GM12801 (cell line): Measurements from ENCODE around the gene TEX36.

Source experiments
- TF ChIP-seq, protein P1 (sequence below): IDR thresholded peaks from one replicate; pipeline ENCODE4 v1.5.1; 2011; ENCODE audit warnings: control low read depth; ENCODE audit not compliant: insufficient read length; ENCODE audit errors: extremely low read depth

TEX36 gene

DNA sequence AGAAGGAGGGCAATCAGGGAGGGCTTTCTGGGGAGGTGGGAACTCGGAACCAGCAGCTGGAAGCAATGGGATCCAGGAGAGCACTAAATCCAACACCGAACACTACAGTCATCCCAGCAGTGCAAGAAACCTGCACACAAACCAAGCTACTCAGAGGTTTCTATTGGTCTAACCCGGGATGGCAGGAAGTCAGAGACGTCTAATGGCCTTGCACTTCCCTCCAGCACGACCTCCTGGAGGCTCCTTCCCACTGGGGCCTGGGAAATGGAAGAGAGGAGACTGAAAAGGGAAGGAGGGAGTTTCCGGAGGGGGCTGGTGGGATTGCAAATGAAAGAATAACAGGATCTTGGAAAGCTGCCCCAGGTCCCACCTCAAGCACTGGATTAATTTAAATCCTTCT, 56.3 kb downstream of the TEX36 start:
- TF ChIP-seq, protein P1, sequence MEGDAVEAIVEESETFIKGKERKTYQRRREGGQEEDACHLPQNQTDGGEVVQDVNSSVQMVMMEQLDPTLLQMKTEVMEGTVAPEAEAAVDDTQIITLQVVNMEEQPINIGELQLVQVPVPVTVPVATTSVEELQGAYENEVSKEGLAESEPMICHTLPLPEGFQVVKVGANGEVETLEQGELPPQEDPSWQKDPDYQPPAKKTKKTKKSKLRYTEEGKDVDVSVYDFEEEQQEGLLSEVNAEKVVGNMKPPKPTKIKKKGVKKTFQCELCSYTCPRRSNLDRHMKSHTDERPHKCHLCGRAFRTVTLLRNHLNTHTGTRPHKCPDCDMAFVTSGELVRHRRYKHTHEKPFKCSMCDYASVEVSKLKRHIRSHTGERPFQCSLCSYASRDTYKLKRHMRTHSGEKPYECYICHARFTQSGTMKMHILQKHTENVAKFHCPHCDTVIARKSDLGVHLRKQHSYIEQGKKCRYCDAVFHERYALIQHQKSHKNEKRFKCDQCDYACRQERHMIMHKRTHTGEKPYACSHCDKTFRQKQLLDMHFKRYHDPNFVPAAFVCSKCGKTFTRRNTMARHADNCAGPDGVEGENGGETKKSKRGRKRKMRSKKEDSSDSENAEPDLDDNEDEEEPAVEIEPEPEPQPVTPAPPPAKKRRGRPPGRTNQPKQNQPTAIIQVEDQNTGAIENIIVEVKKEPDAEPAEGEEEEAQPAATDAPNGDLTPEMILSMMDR, result no peak

DNA sequence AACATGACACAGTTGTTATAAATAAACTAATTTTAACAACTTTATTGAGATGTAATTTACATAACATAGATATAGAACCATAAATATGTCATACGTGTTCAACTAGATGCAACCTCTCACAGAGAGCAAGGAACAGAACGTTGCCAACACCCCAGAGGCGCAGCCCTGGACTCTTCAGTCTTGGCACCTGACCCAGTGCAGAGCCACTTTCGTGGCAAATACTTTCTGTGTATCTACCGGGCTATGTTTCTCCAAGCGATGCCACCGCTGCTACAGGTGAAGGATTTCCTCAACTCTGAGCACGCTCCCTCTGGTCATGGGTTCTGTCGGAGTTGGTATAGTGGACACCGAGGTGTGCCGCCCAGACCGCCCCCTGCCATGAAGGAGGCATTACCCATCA, 57.4 kb downstream of the TEX36 start:
- TF ChIP-seq, protein P1, result no peak

DNA sequence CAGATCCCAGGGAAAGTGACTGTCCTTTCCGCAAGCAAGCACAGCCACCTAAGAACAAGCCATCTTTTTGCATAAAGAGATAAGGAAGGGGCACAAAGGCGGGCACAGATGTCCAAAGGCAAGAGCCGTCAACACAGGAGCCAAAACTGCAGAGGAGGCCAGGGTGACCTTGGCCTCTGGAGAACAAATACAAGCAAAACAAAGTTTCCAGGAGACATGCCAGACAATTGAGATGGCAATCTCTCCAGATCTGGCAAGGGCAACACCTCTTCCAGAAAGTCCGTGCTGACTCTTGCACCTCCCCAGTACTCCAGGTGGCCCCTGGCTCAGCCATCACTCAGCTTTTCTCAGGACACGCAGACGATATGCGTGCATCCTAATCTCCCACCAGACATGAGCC, 58.2 kb downstream of the TEX36 start:
- TF ChIP-seq, protein P1, result no peak

DNA sequence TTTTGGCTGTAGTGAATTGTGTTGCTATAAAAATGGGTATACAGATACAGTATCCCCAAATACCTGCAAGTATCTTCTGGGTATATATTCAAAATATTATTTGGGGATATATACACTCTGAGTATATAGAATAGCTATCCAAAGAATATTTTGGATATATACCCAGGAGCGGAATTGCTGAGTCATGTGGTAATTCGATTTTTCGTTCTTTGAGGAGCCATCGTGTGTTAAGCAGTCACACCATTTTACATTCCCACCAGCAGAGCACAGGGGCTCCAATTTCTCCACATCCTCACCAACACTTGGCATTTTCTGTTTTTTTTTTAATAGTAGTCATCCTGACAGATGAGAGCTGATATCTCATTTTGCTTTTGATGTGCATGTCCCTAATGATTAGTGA, 61.9 kb downstream of the TEX36 start:
- TF ChIP-seq, protein P1, result no peak

DNA sequence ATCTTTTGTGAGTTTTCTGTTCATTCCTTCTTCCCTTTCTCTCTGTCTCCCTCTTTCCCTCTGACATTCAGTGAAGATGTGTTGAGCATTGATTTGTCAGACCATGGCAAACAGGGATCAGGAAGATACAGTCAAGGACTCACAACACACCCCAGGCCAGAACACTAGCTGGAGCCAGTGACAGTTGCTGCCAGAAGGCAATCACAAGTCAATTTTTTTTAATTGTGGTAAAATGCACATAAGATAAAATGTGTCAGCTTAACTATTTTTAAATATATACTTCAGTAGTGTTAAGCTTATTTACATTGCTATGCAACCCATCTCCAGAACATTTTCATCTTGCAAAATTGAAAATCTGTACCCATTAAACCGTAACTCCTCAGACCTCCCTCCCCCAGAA, 62.6 kb downstream of the TEX36 start:
- TF ChIP-seq, protein P1, result no peak

DNA sequence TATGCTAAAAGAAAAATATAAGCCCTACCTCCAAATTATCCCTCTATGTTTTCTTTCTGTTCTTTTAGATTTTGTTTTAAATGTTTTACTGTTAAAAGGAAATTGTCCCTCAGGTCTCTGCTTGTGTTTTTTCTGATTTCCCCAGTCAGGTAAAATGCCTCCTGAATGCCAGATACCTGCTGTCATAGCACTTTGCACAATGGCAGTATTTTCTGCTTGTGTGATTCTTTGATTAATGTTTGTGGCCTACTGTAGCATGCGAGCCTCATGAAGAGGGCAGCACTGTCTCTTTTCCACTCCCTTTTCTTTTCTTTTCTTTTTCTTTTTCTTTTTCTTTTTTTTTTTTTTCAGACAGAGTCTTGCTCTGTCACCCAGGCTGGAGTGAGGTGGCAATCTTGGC, 71.2 kb downstream of the TEX36 start:
- TF ChIP-seq, protein P1, result no peak

DNA sequence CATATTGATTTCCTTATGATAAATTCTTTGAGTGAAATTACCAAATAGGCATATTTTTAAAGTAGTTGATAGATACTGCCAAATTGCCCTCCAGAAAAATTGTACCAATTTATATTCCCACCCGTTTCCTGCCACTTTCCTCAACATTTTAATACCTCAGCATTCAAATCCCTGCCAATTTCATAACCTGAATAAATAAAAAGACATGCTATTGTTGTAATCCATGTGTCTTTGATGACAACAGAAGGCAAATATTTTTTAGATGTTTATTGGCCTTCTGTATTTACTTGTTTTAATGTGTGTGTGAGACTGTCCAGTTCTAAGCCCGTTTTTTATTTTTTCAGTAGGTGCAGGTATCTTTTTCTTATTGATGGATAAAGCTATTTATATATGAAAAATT, 71.7 kb downstream of the TEX36 start:
- TF ChIP-seq, protein P1, result no peak

DNA sequence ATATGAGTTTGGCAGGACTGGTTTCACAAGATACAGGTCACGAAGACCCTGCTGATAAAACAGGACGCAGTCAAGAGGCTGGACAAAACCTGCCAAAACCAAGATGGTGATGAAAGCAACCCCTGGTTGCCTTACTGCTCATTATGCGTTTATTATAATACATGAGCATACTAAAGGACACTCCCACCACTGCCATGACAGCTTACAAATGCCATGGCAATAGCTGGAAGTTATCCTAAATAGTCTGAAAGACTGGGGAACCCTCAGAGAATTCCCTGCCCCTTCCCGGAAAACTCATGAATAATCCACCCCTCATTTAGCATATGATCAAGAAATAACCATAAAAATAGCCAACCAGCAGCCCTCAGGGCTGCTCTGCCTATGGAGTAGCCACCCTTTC, 73.1 kb downstream of the TEX36 start:
- TF ChIP-seq, protein P1, result no peak
